Measurements from ENCODE around the gene CNN2. TPM values are rescaled to one million over a fixed set of nuclear protein-coding genes. Genes with fewer than 3 reads are reported as not detected.

The CNN2 gene
- total and polyA plus RNA-seq, 2 of the 4 experiments (the other 2 are of a cell fraction): 272 to 395 TPM

GRCh38 chr19:1028062-1028926 lies 1.9 kb downstream of the CNN2 start:
- dilution Hi-C loops (cut with HindIII; ENCODE audit: low sequenced_read_pairs, unreplicated experiment): no loop called here
- CTCF ChIA-PET: no interaction called here

More at GRCh38 chr19:1028062-1028926, 1.9 kb downstream of the CNN2 start:
- H4K8ac ChIP-seq (ENCODE audit: low read depth in 2 of 2, low read length in 2 of 2): peak overlapping the region; percentile 90 to 100; a peak in 2 of 4 replicates
- peak overlapping the region; percentile 93 for H3K4me3 ChIP-seq (ENCODE audit: insufficient read depth, low read depth, low read length)
- peak overlapping the region; percentile 92 for H2AK9ac ChIP-seq (replicated peaks; ENCODE audit: low read depth, low read length, poor library complexity)
- H3K27me3 ChIP-seq (ENCODE audit: control insufficient read depth, insufficient read depth, low read length): no peaks in the 10 kb centered on the region
- peak overlapping the region; percentile 93 for H2AK5ac ChIP-seq (ENCODE audit: low read depth, low read length)
- peak overlapping the region; percentile 92 for H3K23ac ChIP-seq (ENCODE audit: low read depth, low read length)
- intact Hi-C loops (cut with micrococcal nuclease): loop anchor here (5.0 kb wide), 1 partner anchor 74 kb away; the partner anchor contains the start of gene GPX4
- peaks cover 16% of the 10 kb centered on the region for H3K4me1 ChIP-seq (ENCODE audit: control insufficient read depth, insufficient read depth, low read length)
- H3K4me2 ChIP-seq (ENCODE audit: low read depth, low read length): peak overlapping the region; percentile 92
- TF ChIP-seq MXI1 (IDR thresholded peaks at IDR 0.05; ENCODE audit: borderline replicate concordance, low read depth, low read length) (0 out of 2 replicates have a peak, but pooled peaks have one; percentile 7), BHLHE40 (IDR thresholded peaks at IDR 0.05; ENCODE audit: low read depth, low read length) (no peak), MAZ (IDR thresholded peaks at IDR 0.05; ENCODE audit: borderline replicate concordance, low read depth, low read length) (peak; percentile 77; the same call in 1 of the 2 replicates)
- peak overlapping the region; percentile 77 for H2AFZ ChIP-seq (replicated peaks; ENCODE audit: low read length, poor library complexity)
- H3K56ac ChIP-seq (ENCODE audit: extremely low read depth, insufficient read depth, low read length): peak overlapping the region; percentile 61; the same call in 1 of the 2 replicates
- DNase-seq (peak; percentile 95), ATAC-seq (ENCODE audit: low read depth) (peak; percentile 55)
- no TSS peak for BruUV-seq (replicated peaks)
- H3K36me3 ChIP-seq (ENCODE audit: control insufficient read depth, insufficient read depth, low read length): peaks cover 34% of the 10 kb centered on the region
- H3K9me1 ChIP-seq (ENCODE audit: insufficient read depth, low read length): peaks cover 8% of the 10 kb centered on the region; the same call in 1 of the 2 replicates
- peak overlapping the region; percentile 97 for H3K4ac ChIP-seq (ENCODE audit: low read depth, low read length)
- H4K5ac ChIP-seq (ENCODE audit: low read depth, low read length): peak overlapping the region; percentile 75
- H3K18ac ChIP-seq (ENCODE audit: low read depth, low read length): peak overlapping the region; percentile 90
- no peak overlapping the region for H2BK20ac ChIP-seq (ENCODE audit: low read depth, low read length)
- POLR2A ChIA-PET (ENCODE audit: unreplicated experiment): interaction anchor here (0.5 to 1.5 kb wide), 10 partner anchors 9 to 1235 kb away, joined by 3 to 16 read pairs (median 4); partner anchors contain the start of gene ABCA7
- H3K9ac ChIP-seq (ENCODE audit: low read depth, low read length): peak overlapping the region; percentile 98
- no peak overlapping the region for H2BK15ac ChIP-seq (ENCODE audit: low read depth, low read length)
- in situ Hi-C loops (cut with MboI; ENCODE audit: low sequenced_read_pairs): no loop called here
- H2BK120ac ChIP-seq (ENCODE audit: low read depth, low read length): peak overlapping the region; percentile 67
- WGBS, 2 experiments (ENCODE audit: extremely low coverage in 2 of 2, insufficient read length in 1 of 2): 2% methylated on average over 16 of the region's 58 CpGs; no CpG with 5 or more reads in 1 of the 2 experiments
- H4K91ac ChIP-seq (ENCODE audit: insufficient read depth, low read depth, low read length): peak overlapping the region; percentile 91
- peak overlapping the region; percentile 87 for H2BK5ac ChIP-seq (ENCODE audit: low read depth, low read length, poor library complexity, severe bottlenecking)
- H3K14ac ChIP-seq (replicated peaks; ENCODE audit: low read depth, low read length): peak overlapping the region; percentile 97
- H3K9me3 ChIP-seq (ENCODE audit: control insufficient read depth, insufficient read depth, low read length): no peaks in the 10 kb centered on the region
- peak overlapping the region; percentile 99 for H3K27ac ChIP-seq (ENCODE audit: insufficient read depth, low read length)
- peaks cover 9 to 34% of the 10 kb centered on the region in 2 experiments; a peak in 3 of 4 replicates for H3K79me1 ChIP-seq (ENCODE audit: low read depth in 1 of 2, low read length in 2 of 2)
- H4K20me1 ChIP-seq (ENCODE audit: insufficient read depth, low read length): peaks cover 64% of the 10 kb centered on the region
